GOT3 (cell line): Measurements from ENCODE around the gene RPRD1A.
"Not testable (repeated sequence)": the region's sequence is repeated elsewhere in the genome, so short reads cannot be mapped to it uniquely, and the experiment has no call there.

Experiments
- DNase-seq: peaks from one replicate; lab custom pipeline; 2025; ENCODE audit warnings: mixed read lengths; lab: John Stamatoyannopoulos, UW

The RPRD1A gene

GRCh38 chr18:35969676-35970075 lies 97.7 kb downstream of the RPRD1A start:
- no peak for DNase-seq

GRCh38 chr18:35968278-35968880 lies 99.0 kb downstream of the RPRD1A start:
- DNase-seq: no peak

GRCh38 chr18:35967866-35968265 lies 99.5 kb downstream of the RPRD1A start:
- not testable (repeated sequence) for DNase-seq

- DNase-seq: no peak
Observed at GRCh38 chr18:35964319-35964718, 103.0 kb downstream of the RPRD1A start.

GRCh38 chr18:35962320-35962719 lies 105.0 kb downstream of the RPRD1A start:
- no peak for DNase-seq

GRCh38 chr18:35956226-35956625 lies 111.1 kb downstream of the RPRD1A start:
- no peak for DNase-seq

GRCh38 chr18:35953688-35954087 lies 113.7 kb downstream of the RPRD1A start:
- no peak for DNase-seq

GRCh38 chr18:35950628-35950982 lies 116.8 kb downstream of the RPRD1A start:
- no peak for DNase-seq

- DNase-seq: no peak
Observed at GRCh38 chr18:35949903-35950627, 117.3 kb downstream of the RPRD1A start.

GRCh38 chr18:35949090-35949489 lies 118.3 kb downstream of the RPRD1A start:
- no peak for DNase-seq

GRCh38 chr18:35948080-35948479 lies 119.3 kb downstream of the RPRD1A start:
- no peak for DNase-seq

GRCh38 chr18:35942661-35943060 lies 124.7 kb downstream of the RPRD1A start:
- DNase-seq: no peak

GRCh38 chr18:35942133-35942532 lies 125.2 kb downstream of the RPRD1A start:
- DNase-seq: no peak

- no peak for DNase-seq
Observed at GRCh38 chr18:35941299-35941698, 126.1 kb downstream of the RPRD1A start.
